ENCODE measurements around the gene RPL36A. TPM values are rescaled to one million over a fixed set of nuclear protein-coding genes. Genes with fewer than 3 reads are reported as not detected.
A peak's percentile ranks its signal among the peaks of the same experiment; 100 is the strongest.

Gene RPL36A
- total and polyA plus RNA-seq, 9 of the 15 experiments (the other 6 are each of a cell fraction or from before 2014, with no cell fraction given), result 412 to 4,539 (median 3,209) TPM

GRCh38 chrX:101407748-101408531, 17.1 kb downstream of the RPL36A start, which contains the start of the genes GLA and HNRNPH2 (continued):
- no peak; the same call in 1 of the 2 replicates for TF ChIP-seq BMI1 (IDR thresholded peaks at IDR 0.05; ENCODE audit: low read length)
- 0 out of 2 replicates have a peak, but pooled peaks have one; percentile 38 for TF ChIP-seq ZNF175 (CRISPR knock-in tag; IDR thresholded peaks at IDR 0.05; ENCODE audit: low read depth)
- TF ChIP-seq, protein P1, sequence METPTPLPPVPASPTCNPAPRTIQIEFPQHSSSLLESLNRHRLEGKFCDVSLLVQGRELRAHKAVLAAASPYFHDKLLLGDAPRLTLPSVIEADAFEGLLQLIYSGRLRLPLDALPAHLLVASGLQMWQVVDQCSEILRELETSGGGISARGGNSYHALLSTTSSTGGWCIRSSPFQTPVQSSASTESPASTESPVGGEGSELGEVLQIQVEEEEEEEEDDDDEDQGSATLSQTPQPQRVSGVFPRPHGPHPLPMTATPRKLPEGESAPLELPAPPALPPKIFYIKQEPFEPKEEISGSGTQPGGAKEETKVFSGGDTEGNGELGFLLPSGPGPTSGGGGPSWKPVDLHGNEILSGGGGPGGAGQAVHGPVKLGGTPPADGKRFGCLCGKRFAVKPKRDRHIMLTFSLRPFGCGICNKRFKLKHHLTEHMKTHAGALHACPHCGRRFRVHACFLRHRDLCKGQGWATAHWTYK (CRISPR knock-in tag; IDR thresholded peaks at IDR 0.05), result no peak
- TF ChIP-seq, protein P2, sequence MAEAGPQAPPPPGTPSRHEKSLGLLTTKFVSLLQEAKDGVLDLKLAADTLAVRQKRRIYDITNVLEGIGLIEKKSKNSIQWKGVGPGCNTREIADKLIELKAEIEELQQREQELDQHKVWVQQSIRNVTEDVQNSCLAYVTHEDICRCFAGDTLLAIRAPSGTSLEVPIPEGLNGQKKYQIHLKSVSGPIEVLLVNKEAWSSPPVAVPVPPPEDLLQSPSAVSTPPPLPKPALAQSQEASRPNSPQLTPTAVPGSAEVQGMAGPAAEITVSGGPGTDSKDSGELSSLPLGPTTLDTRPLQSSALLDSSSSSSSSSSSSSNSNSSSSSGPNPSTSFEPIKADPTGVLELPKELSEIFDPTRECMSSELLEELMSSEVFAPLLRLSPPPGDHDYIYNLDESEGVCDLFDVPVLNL (CRISPR knock-in tag; IDR thresholded peaks at IDR 0.05; ENCODE audit: low read depth), result no peak
- TF ChIP-seq IRF2 (CRISPR knock-in tag; IDR thresholded peaks at IDR 0.05), result no peak
- TF ChIP-seq GTF2A2 (tag; IDR thresholded peaks at IDR 0.05), result no peak
- peak; percentile 41; the same call in 1 of the 2 replicates for TF ChIP-seq TARDBP (IDR thresholded peaks at IDR 0.05)
- TF ChIP-seq, protein P3, sequence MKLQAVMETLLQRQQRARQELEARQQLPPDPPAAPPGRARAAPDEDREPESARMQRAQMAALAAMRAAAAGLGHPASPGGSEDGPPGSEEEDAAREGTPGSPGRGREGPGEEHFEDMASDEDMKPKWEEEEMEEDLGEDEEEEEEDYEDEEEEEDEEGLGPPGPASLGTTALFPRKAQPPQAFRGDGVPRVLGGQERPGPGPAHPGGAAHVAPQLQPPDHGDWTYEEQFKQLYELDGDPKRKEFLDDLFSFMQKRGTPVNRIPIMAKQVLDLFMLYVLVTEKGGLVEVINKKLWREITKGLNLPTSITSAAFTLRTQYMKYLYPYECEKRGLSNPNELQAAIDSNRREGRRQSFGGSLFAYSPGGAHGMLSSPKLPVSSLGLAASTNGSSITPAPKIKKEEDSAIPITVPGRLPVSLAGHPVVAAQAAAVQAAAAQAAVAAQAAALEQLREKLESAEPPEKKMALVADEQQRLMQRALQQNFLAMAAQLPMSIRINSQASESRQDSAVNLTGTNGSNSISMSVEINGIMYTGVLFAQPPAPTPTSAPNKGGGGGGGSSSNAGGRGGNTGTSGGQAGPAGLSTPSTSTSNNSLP (IDR thresholded peaks at IDR 0.05; ENCODE audit: borderline replicate concordance, low read depth, low read length), result peak; percentile 94
- peak; percentile 33; the same call in 1 of the 2 replicates for TF ChIP-seq DPF2 (IDR thresholded peaks at IDR 0.05)
- TF ChIP-seq ZNF224 (CRISPR knock-in tag; IDR thresholded peaks at IDR 0.05), result no peak
- TF ChIP-seq, protein P4, sequence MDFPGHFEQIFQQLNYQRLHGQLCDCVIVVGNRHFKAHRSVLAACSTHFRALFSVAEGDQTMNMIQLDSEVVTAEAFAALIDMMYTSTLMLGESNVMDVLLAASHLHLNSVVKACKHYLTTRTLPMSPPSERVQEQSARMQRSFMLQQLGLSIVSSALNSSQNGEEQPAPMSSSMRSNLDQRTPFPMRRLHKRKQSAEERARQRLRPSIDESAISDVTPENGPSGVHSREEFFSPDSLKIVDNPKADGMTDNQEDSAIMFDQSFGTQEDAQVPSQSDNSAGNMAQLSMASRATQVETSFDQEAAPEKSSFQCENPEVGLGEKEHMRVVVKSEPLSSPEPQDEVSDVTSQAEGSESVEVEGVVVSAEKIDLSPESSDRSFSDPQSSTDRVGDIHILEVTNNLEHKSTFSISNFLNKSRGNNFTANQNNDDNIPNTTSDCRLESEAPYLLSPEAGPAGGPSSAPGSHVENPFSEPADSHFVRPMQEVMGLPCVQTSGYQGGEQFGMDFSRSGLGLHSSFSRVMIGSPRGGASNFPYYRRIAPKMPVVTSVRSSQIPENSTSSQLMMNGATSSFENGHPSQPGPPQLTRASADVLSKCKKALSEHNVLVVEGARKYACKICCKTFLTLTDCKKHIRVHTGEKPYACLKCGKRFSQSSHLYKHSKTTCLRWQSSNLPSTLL (IDR thresholded peaks at IDR 0.05), result no peak
- no peak for TF ChIP-seq ZBTB8A (IDR thresholded peaks at IDR 0.05; ENCODE audit: partially characterized antibody)
- peak; percentile 7; the same call in 1 of the 2 replicates for TF ChIP-seq TAL1 (IDR thresholded peaks at IDR 0.05)
- TF ChIP-seq CCAR2 (IDR thresholded peaks at IDR 0.05; ENCODE audit: low read depth, low read length), result no peak
- 0 out of 2 replicates have a peak, but pooled peaks have one; percentile 65 for TF ChIP-seq POLR2H (tag; IDR thresholded peaks at IDR 0.05; ENCODE audit: low read depth)
- TF ChIP-seq PHF8 (IDR thresholded peaks at IDR 0.05; ENCODE audit: borderline replicate concordance, low read length), result peak; percentile 59; the same call in 1 of the 2 replicates
- no peak for TF ChIP-seq ZNF280B (CRISPR knock-in tag; IDR thresholded peaks at IDR 0.05)
- no peak for TF ChIP-seq CBX8 (IDR thresholded peaks at IDR 0.05; ENCODE audit: borderline replicate concordance, extremely low read depth, low read depth, low read length, poor library complexity, severe bottlenecking)
- TF ChIP-seq FIP1L1 (IDR thresholded peaks at IDR 0.05; ENCODE audit: low read depth, low read length, poor library complexity, severe bottlenecking), result no peak
- no peak for TF ChIP-seq ZNF184 (CRISPR knock-in tag; IDR thresholded peaks at IDR 0.05)

Measured in K562 (cell line).